DOHH2 (cell line): ENCODE data around the gene PSMD8.

Experiments
- EZH2phosphoT487 ChIP-seq: fragments of 200-600 bp; sonication (generic); IDR thresholded peaks from 2 replicates; pipeline ENCODE4 v1.6.1; 2017; ENCODE audit warnings: borderline replicate concordance, mild to moderate bottlenecking, antibody characterized with exemption, low read length, moderate library complexity, mixed read lengths
- TF ChIP-seq, protein P1 (sequence below): fragments of 200-600 bp; sonication (generic); IDR thresholded peaks from one replicate; pipeline ENCODE4 v1.5.1; 2014; ENCODE audit warnings: antibody characterized with exemption, mild to moderate bottlenecking, low read depth, low read length; ENCODE audit not compliant: poor library complexity, severe bottlenecking

- TF ChIP-seq, protein P1, sequence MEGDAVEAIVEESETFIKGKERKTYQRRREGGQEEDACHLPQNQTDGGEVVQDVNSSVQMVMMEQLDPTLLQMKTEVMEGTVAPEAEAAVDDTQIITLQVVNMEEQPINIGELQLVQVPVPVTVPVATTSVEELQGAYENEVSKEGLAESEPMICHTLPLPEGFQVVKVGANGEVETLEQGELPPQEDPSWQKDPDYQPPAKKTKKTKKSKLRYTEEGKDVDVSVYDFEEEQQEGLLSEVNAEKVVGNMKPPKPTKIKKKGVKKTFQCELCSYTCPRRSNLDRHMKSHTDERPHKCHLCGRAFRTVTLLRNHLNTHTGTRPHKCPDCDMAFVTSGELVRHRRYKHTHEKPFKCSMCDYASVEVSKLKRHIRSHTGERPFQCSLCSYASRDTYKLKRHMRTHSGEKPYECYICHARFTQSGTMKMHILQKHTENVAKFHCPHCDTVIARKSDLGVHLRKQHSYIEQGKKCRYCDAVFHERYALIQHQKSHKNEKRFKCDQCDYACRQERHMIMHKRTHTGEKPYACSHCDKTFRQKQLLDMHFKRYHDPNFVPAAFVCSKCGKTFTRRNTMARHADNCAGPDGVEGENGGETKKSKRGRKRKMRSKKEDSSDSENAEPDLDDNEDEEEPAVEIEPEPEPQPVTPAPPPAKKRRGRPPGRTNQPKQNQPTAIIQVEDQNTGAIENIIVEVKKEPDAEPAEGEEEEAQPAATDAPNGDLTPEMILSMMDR: no peak
- TF ChIP-seq EZH2phosphoT487: no peak
Measured at GRCh38 chr19:38386971-38387549, 12.7 kb downstream of the PSMD8 start.
